Calu3 (cell line): ENCODE results near the gene ZDHHC16. TPM values are rescaled to one million over a fixed set of nuclear protein-coding genes. Genes with fewer than 3 reads are reported as not detected.

ENCODE experiments used
- BruUV-seq: library from RNA; stranded (reverse); fragments of 400-500 nt; replicated peaks from 2 replicates; lab custom pipeline; 2021; lab: Mats Ljungman, UMichigan
- CTCF ChIA-PET: fragments of 300-600 bp; sonication (Branson Sonifier 250); formaldehyde crosslinking; loops from one replicate; lab custom pipeline; 2022; ENCODE audit warnings: antibody characterized with exemption; lab: Charles Lee
- DNase-seq: peaks from one replicate; pipeline ENCODE4 v3.0.0; 2022
- H3K27ac Mint-ChIP-seq: one replicate; pipeline ENCODE4 v1.8.0; 2022; ENCODE audit warnings: mixed read lengths; ENCODE audit not compliant: unreplicated experiment
- H3K27me3 Mint-ChIP-seq: one replicate; pipeline ENCODE4 v1.8.0; 2022; ENCODE audit warnings: mixed read lengths; ENCODE audit not compliant: unreplicated experiment
- H3K36me3 Mint-ChIP-seq: one replicate; pipeline ENCODE4 v1.8.0; 2022; ENCODE audit warnings: mild to moderate bottlenecking, moderate library complexity, mixed read lengths; ENCODE audit not compliant: insufficient read depth, unreplicated experiment
- H3K4me1 Mint-ChIP-seq: one replicate; pipeline ENCODE4 v1.8.0; 2022; ENCODE audit warnings: mild to moderate bottlenecking, low read depth, mixed read lengths; ENCODE audit not compliant: unreplicated experiment
- H3K4me3 Mint-ChIP-seq: one replicate; pipeline ENCODE4 v1.8.0; 2022; ENCODE audit warnings: mild to moderate bottlenecking, low read depth, moderate library complexity, mixed read lengths; ENCODE audit not compliant: unreplicated experiment
- H3K9me3 Mint-ChIP-seq: one replicate; pipeline ENCODE4 v1.8.0; 2022; ENCODE audit warnings: low read depth, mixed read lengths; ENCODE audit not compliant: unreplicated experiment
- CTCF ChIP-seq: fragments of 200-600 bp; IDR thresholded peaks from one replicate; pipeline ENCODE4 v1.8.0; 2022; ENCODE audit warnings: antibody characterized with exemption; ENCODE audit not compliant: unreplicated experiment
- intact Hi-C: fragments of 100-400 bp; cut with micrococcal nuclease; formaldehyde crosslinking; loops from one replicate; pipeline ENCODE4 v1.10.0; 2022; ENCODE audit not compliant: unreplicated experiment
- total RNA-seq: library from RNA; stranded (reverse); gene quantifications from 2 replicates; pipeline ENCODE4 v1.2.3, GENCODE V29; 2022

The ZDHHC16 gene
- total RNA-seq, 1 experiment from 2014 or later: 27.7 TPM

DNA sequence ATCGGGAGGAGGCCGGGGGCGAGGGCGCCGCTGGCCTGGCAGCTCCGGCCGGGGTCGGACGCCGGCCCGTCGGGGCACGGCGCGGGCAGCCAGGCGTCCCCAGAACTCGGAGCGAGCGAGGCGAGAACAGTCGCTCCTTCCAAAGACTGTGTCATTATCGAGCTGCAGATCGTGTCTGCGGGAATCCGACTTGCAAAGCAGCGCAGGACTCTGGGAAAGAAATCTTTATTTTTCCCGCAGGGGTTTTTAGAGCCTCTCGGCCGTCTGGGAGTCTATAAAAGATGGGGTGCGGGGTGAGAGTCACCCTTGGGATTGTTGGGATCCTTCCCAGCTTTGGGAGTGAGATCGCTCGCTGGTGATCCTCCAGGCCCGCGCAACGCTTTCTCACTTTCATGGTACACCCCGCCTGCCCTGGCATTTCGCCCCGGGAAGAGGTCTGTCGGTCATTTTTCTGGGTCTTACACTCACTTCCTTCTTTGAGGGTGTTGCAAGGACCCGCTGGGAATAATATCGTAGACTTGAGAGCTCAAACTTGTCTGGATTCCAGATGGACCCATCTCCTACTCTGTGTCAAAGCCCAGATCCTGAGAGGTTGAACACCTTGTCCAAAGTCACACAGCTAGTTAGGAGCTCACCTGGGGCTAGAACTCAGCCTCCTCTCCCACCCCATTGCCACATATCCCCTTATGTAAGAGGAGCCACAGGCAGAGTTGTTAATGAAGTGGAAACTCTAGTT is 53.8 kb downstream of the ZDHHC16 start:
- no peak for TF ChIP-seq CTCF
- H3K36me3 Mint-ChIP-seq: peaks cover 30% of the 10 kb centered on the region
- H3K9me3 Mint-ChIP-seq: no peaks in the 10 kb centered on the region
- no peak overlapping the region for H3K27ac Mint-ChIP-seq
- intact Hi-C loops: no loop called here
- CTCF ChIA-PET: interaction anchor here (0.6 to 1.6 kb wide), 4 partner anchors 19 to 98 kb away, joined by 3 to 6 read pairs (median 5); partner anchors contain the start of gene ANKRD2
- BruUV-seq: no TSS peak
- H3K4me1 Mint-ChIP-seq: peaks cover 15% of the 10 kb centered on the region
- DNase-seq: peak; percentile 13
- no peaks in the 10 kb centered on the region for H3K27me3 Mint-ChIP-seq
- peak overlapping the region; percentile 98 for H3K4me3 Mint-ChIP-seq

DNA sequence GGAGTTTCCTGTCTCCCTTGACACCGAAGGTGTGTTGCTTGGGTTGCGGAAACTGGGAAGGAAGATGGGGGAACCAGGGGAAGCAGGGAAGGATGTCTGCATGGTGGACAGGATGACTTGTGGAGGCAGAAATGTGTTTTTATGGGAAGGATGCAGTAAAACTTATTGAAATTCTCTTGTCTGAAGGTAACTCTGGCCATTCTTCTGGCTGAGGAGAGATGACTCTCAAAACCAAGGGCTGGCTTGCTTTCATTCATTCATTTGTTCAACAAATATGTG is 54.3 kb downstream of the ZDHHC16 start:
- CTCF ChIA-PET: interaction anchor here (0.6 kb wide), 1 partner anchor 24 kb away, joined by 3 read pairs; no protein-coding TSS in a partner anchor
- Mint-ChIP-seq H3K27ac (no peak overlapping the region), H3K4me3 (peak overlapping the region; percentile 98), H3K27me3 (no peaks in the 10 kb centered on the region), H3K9me3 (no peaks in the 10 kb centered on the region), H3K36me3 (peaks cover 30% of the 10 kb centered on the region), H3K4me1 (peaks cover 15% of the 10 kb centered on the region)
- no peak for TF ChIP-seq CTCF
- BruUV-seq: no TSS peak
- DNase-seq: no peak
- intact Hi-C loops: no loop called here

DNA sequence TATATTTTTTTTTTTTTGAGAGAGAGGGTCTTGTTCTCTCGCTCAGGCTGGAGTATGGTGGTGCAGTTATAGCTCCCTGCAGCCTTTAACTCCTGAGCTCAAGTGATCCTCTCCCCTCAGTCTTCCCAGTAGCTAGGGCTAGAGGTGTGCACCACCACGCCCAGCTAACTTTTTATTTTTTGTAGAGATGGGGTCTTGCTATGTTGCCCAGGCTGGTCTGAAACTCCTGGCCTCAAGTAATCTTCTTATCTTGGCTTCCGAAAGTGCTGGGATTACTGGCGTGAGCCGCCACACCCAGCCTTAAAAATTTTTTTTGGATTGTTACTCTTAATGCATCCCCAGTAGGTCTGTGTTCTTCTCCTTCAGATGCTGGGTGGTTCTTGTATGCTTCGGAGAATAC is 56.9 kb downstream of the ZDHHC16 start:
- H3K27ac Mint-ChIP-seq: no peak overlapping the region
- DNase-seq: no peak
- peaks cover 15% of the 10 kb centered on the region for H3K4me1 Mint-ChIP-seq
- BruUV-seq: no TSS peak
- CTCF ChIA-PET: no interaction called here
- no peaks in the 10 kb centered on the region for H3K9me3 Mint-ChIP-seq
- no peak for TF ChIP-seq CTCF
- no peak overlapping the region for H3K4me3 Mint-ChIP-seq
- no peaks in the 10 kb centered on the region for H3K27me3 Mint-ChIP-seq
- peaks cover 21% of the 10 kb centered on the region for H3K36me3 Mint-ChIP-seq
- intact Hi-C loops: no loop called here

DNA sequence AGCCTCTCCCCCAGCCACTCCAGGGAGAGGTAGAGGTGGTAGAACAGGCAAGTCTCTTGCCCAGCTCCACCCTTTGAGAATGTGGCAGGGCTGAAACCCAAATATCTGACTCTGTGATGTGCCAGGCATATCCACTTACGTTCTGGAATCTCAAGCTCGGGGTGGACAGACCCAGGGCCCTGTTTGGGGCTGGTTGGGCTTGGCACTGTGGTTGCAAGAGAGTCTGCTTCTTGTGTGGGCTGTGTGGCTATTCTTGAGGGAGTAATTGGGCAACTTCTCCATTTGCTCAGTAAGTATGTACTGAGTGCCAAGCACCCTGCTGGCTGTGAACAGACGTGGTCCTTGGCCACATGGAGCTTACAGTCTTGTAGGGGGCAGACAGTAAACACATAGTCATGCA is 57.4 kb downstream of the ZDHHC16 start:
- no peak for DNase-seq
- H3K9me3 Mint-ChIP-seq: no peaks in the 10 kb centered on the region
- H3K27me3 Mint-ChIP-seq: no peaks in the 10 kb centered on the region
- no peak overlapping the region for H3K4me3 Mint-ChIP-seq
- CTCF ChIA-PET: no interaction called here
- TF ChIP-seq CTCF: no peak
- BruUV-seq: no TSS peak
- peaks cover 15% of the 10 kb centered on the region for H3K4me1 Mint-ChIP-seq
- peaks cover 16% of the 10 kb centered on the region for H3K36me3 Mint-ChIP-seq
- H3K27ac Mint-ChIP-seq: no peak overlapping the region
- intact Hi-C loops: no loop called here
